Raji (cell line): ENCODE measurements around the gene TBX15.

Source experiments
- POLR2A ChIP-seq: IDR thresholded peaks from 2 replicates; pipeline ENCODE4 v1.6.1; 2011; ENCODE audit warnings: low read depth, low read length, control low read depth; ENCODE audit not compliant: insufficient read depth

TBX15 gene

GRCh38 chr1:118960026-118960561, 28.0 kb downstream of the TBX15 start:
- TF ChIP-seq POLR2A = no peak

GRCh38 chr1:118958937-118959631, 29.1 kb downstream of the TBX15 start:
- no peak for TF ChIP-seq POLR2A

GRCh38 chr1:118958140-118958539, 30.0 kb downstream of the TBX15 start:
- TF ChIP-seq POLR2A = no peak

GRCh38 chr1:118954301-118954905, 33.7 kb downstream of the TBX15 start:
- TF ChIP-seq POLR2A = no peak

- no peak for TF ChIP-seq POLR2A
Measured at GRCh38 chr1:118951270-118951936, 36.7 kb downstream of the TBX15 start.

GRCh38 chr1:118949315-118949714, 38.8 kb downstream of the TBX15 start:
- TF ChIP-seq POLR2A = no peak

- TF ChIP-seq POLR2A = no peak
Measured at GRCh38 chr1:118948846-118949245, 39.3 kb downstream of the TBX15 start.

- TF ChIP-seq POLR2A = no peak
Measured at GRCh38 chr1:118948351-118948750, 39.8 kb downstream of the TBX15 start.

GRCh38 chr1:118947790-118948189, 40.4 kb downstream of the TBX15 start:
- no peak for TF ChIP-seq POLR2A

GRCh38 chr1:118947003-118947765, 41.0 kb downstream of the TBX15 start:
- TF ChIP-seq POLR2A = no peak

GRCh38 chr1:118945489-118945888, 42.7 kb downstream of the TBX15 start:
- no peak for TF ChIP-seq POLR2A

- TF ChIP-seq POLR2A = no peak
Measured at GRCh38 chr1:118944546-118944945, 43.6 kb downstream of the TBX15 start.

GRCh38 chr1:118944133-118944532, 44.0 kb downstream of the TBX15 start:
- no peak for TF ChIP-seq POLR2A

- no peak for TF ChIP-seq POLR2A
Measured at GRCh38 chr1:118940957-118941356, 47.2 kb downstream of the TBX15 start.

GRCh38 chr1:118937413-118938072, 50.6 kb downstream of the TBX15 start:
- no peak for TF ChIP-seq POLR2A

- no peak for TF ChIP-seq POLR2A
Measured at GRCh38 chr1:118934706-118935105, 53.4 kb downstream of the TBX15 start.
